Activated CD4-positive, CD25-positive, alpha-beta regulatory T cell (primary cell): ENCODE results near the gene EDIL3.

Experiments used
- DNase-seq, 4 experiments: peaks; one replicate each; lab custom pipeline; 2025; lab: John Stamatoyannopoulos, UW

Gene EDIL3

DNA sequence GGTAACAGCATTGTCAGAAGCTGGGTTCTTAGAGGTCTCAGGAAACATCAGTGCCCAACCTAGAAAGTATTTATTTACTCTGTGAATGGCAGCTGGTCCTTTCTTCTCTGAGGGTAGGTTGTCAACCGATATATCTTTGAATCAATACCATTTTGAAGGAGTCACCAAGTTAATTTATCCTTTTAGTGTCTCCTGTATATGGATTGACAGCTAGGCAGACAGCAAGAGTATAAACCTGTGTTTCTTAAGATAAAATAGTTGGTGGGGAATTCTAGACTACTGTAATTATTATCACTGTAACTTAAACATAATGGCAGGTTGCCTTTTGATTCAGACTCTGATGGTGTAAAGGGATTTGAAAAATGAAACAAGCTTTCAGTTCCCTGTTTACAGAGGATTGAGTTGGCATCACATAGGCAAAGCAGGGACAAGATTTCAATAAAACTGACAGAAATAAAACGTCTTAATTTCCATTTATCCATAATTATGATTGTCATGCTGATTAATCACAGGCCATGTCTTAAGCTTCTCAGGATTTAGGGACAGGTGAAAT is 473.2 kb downstream of the EDIL3 start:
- no peak for DNase-seq

DNA sequence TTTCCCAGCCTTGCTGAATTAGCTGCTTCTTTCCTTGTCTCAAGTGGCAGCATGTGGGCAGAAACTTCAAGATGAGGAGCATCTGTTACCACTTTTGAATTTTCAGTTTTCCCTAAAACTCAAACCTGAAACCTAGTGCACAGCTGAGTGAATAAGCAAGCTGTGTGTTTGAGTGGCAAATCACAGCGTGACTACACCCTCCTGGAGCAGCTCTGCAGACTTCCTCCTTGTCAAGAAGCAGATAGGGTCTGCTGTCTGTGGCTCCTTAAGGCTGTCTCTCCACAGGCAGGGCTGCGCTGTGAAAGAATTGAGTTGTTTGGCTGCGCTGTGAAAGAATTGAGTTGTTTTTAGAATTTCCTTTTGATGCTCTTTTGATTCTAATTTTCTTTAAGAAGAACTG is 484.4 kb downstream of the EDIL3 start:
- DNase-seq = no peak

DNA sequence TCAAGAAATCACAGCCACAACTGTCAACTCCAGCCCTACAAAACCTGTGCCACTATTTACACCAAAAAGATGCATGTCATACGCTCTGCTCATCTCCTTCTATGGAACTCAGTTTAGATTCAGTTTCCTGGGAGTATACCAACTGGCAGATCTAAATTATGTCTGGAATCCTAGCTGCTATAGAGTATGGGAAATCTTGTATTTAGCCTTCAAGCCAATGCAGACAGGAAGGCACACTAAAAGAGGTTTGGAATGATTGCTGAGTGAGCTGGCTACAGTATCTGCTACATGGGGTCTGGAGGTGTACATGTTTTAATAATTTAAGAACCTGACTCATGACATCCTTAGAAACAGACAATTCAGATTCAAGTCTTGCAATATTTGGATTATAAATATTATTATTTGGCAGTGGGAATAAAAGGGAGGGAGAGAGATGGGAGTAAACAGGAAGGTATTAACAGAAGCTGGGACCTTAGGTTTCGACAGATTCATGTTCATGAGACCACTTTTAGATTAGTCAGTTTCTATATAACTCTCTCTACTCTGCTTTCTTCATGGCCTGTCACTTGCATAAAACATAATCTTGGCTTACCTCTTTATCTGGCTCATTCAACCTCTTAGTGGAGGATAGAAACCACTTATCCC is 485.2 kb downstream of the EDIL3 start:
- no peak for DNase-seq

DNA sequence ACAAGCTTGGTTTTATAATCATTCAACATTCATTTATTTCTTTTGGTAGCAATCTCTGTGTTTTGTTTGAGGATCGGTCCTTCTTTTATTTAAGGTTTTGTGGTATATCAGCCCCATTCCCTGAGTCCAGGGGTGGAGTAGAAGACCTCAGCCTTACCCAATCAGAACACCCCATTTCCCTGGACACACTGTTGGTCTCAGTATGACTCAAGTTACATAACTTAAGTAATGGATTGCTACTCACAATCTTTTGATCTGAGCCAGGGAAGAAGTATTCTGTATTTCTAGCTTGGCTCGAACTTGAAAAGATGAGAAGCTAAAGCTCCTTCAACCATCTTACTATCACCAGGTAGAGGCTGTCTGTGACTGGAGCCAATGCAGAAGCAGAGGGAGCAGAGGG is 488.8 kb downstream of the EDIL3 start:
- DNase-seq = no peak

DNA sequence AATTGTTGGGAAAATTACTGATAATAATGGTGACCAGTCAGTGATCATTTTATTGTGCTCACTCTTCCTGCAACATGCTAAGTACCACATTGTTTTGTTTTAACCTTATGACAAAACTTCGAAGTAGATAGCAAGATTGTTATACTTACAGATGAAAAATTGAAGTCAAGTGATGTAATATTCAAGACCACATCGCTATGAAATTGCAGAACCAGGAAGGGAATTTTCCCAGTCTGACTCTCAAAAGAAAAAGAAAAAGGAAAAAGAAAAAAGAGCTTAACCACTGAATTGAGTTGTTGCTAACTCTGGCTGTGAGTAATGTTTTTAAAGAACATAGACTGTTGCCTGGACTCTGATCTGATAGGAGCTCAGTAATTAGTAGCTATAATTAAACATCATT is 493.4 kb downstream of the EDIL3 start:
- DNase-seq = no peak
